Measurements from ENCODE around the gene TIA1. TPM values are rescaled to one million over a fixed set of nuclear protein-coding genes. Genes with fewer than 3 reads are reported as not detected.

Gene TIA1
- total RNA-seq, 2 experiments from 2014 or later = 121 to 129 TPM

GRCh38 chr2:70214953-70215549, 33.4 kb downstream of the TIA1 start:
- no peak overlapping the region for H3K27ac ChIP-seq (ENCODE audit: low read depth, low read length, poor library complexity, severe bottlenecking)
- no TSS peak for BruUV-seq (replicated peaks)
- H2AFZ ChIP-seq (ENCODE audit: low read length) = no peak overlapping the region
- no peaks in the 10 kb centered on the region for H3K9me3 ChIP-seq (ENCODE audit: low read length)
- H3K4me1 ChIP-seq (ENCODE audit: insufficient read depth, low read length, poor library complexity, severe bottlenecking) = no peaks in the 10 kb centered on the region
- no peaks in the 10 kb centered on the region for H3K9me2 ChIP-seq (ENCODE audit: insufficient read depth, low read length)
- intact Hi-C loops (cut with micrococcal nuclease; ENCODE audit: unreplicated experiment) = no loop called here
- CTCF ChIA-PET (ENCODE audit: unreplicated experiment) = no interaction called here
- POLR2A ChIA-PET = interaction anchor here (0.6 to 0.9 kb wide), 2 partner anchors 15 to 56 kb away, joined by 3 to 4 read pairs; no protein-coding TSS in a partner anchor
- peaks cover 94% of the 10 kb centered on the region for H3K36me3 ChIP-seq (ENCODE audit: insufficient read depth, low read length)
- no peaks in the 10 kb centered on the region for H4K20me1 ChIP-seq (ENCODE audit: insufficient read depth, low read length)
- TF ChIP-seq EZH2phosphoT487 (IDR thresholded peaks at IDR 0.05; ENCODE audit: borderline replicate concordance, low read depth, low read length) = no peak
- no peak for TF ChIP-seq CTCF (conservative IDR thresholded peaks at IDR 0.05; ENCODE audit: low read length)
- no peaks in the 10 kb centered on the region for H3K79me2 ChIP-seq (ENCODE audit: insufficient read depth, low read depth, low read length)
- DNase-seq (ENCODE audit: low spot score) = no peak
- H3K4me3 ChIP-seq (ENCODE audit: low read depth, low read length, poor library complexity, severe bottlenecking) = no peak overlapping the region
- H3K4me2 ChIP-seq (ENCODE audit: low read length) = no peak overlapping the region

- DNase-seq (ENCODE audit: low spot score) = no peak
- ChIA-PET CTCF (ENCODE audit: unreplicated experiment) (no interaction called here), POLR2A (interaction anchor here (0.9 kb wide), 1 partner anchor 16 kb away, joined by 3 read pairs; no protein-coding TSS in a partner anchor)
- Histone ChIP-seq H3K4me2 (ENCODE audit: low read length) (no peak overlapping the region), H4K20me1 (ENCODE audit: insufficient read depth, low read length) (no peaks in the 10 kb centered on the region), H3K79me2 (ENCODE audit: insufficient read depth, low read depth, low read length) (no peaks in the 10 kb centered on the region), H2AFZ (ENCODE audit: low read length) (no peak overlapping the region), H3K4me3 (ENCODE audit: low read depth, low read length, poor library complexity, severe bottlenecking) (no peak overlapping the region), H3K9me2 (ENCODE audit: insufficient read depth, low read length) (no peaks in the 10 kb centered on the region), H3K27ac (ENCODE audit: low read depth, low read length, poor library complexity, severe bottlenecking) (no peak overlapping the region), H3K36me3 (ENCODE audit: insufficient read depth, low read length) (peaks cover 94% of the 10 kb centered on the region), H3K9me3 (ENCODE audit: low read length) (no peaks in the 10 kb centered on the region), H3K4me1 (ENCODE audit: insufficient read depth, low read length, poor library complexity, severe bottlenecking) (no peaks in the 10 kb centered on the region)
- intact Hi-C loops (cut with micrococcal nuclease; ENCODE audit: unreplicated experiment) = no loop called here
- no peak for TF ChIP-seq CTCF (conservative IDR thresholded peaks at IDR 0.05; ENCODE audit: low read length)
- TF ChIP-seq EZH2phosphoT487 (IDR thresholded peaks at IDR 0.05; ENCODE audit: borderline replicate concordance, low read depth, low read length) = no peak
- BruUV-seq (replicated peaks) = no TSS peak
Observed at GRCh38 chr2:70214365-70214764, 34.1 kb downstream of the TIA1 start.

DNA sequence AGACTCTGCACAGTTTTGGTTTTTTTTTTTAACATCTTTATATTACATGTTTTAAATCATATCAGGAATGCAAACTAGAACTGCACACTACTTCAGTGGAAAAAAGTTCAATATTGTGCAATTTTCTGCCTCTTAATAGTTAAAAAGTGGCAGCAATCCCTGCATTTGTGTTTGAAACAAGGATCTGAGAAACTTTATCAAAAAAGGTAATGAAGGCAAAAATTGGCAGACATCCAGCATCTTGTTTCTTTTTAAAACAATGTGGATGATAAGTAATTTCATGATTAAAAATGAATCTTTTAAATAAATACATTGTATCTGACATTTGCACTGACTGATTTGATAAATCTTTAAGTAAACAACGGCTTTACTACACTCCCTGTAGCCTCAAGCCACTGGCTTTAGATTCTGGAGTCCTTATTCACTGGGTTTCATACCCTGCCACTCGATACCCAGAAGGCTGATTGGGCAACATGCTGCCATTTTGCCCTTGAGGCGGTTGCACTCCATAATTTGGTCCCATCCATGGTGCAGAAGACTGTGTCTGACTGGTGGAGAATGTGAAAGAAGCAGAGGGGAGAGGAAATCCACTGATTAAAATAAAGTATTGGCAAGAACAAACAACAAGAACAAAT, 36.0 kb downstream of the TIA1 start:
- Histone ChIP-seq H3K4me2 (ENCODE audit: low read length) (no peak overlapping the region), H3K4me1 (ENCODE audit: insufficient read depth, low read length, poor library complexity, severe bottlenecking) (no peaks in the 10 kb centered on the region), H3K36me3 (ENCODE audit: insufficient read depth, low read length) (peaks cover 84% of the 10 kb centered on the region), H3K9me2 (ENCODE audit: insufficient read depth, low read length) (no peaks in the 10 kb centered on the region), H3K9me3 (ENCODE audit: low read length) (no peaks in the 10 kb centered on the region), H3K27ac (ENCODE audit: low read depth, low read length, poor library complexity, severe bottlenecking) (no peak overlapping the region), H3K79me2 (ENCODE audit: insufficient read depth, low read depth, low read length) (no peaks in the 10 kb centered on the region), H4K20me1 (ENCODE audit: insufficient read depth, low read length) (no peaks in the 10 kb centered on the region), H2AFZ (ENCODE audit: low read length) (no peak overlapping the region), H3K4me3 (ENCODE audit: low read depth, low read length, poor library complexity, severe bottlenecking) (no peak overlapping the region)
- no TSS peak for BruUV-seq (replicated peaks)
- TF ChIP-seq EZH2phosphoT487 (IDR thresholded peaks at IDR 0.05; ENCODE audit: borderline replicate concordance, low read depth, low read length) (no peak), CTCF (conservative IDR thresholded peaks at IDR 0.05; ENCODE audit: low read length) (no peak)
- no peak for DNase-seq (ENCODE audit: low spot score)
- ChIA-PET POLR2A (interaction anchor here (0.6 to 0.8 kb wide), 2 partner anchors 17 to 21 kb away, joined by 3 to 5 read pairs; partner anchors contain the start of gene C2orf42), CTCF (ENCODE audit: unreplicated experiment) (no interaction called here)
- intact Hi-C loops (cut with micrococcal nuclease; ENCODE audit: unreplicated experiment) = no loop called here
